Stimulated activated CD4-positive, alpha-beta T cell treated with anti-CD3 and anti-CD28 coated beads, Interleukin-2, amount 100 ng/mL, for 24 hours (primary cell): ENCODE measurements around the gene TMEM8B.
"Not testable (repeated sequence)": the region's sequence is repeated elsewhere in the genome, so short reads cannot be mapped to it uniquely, and the experiment has no call there.

Experiments used
- DNase-seq, 2 donors: peaks; one replicate each; pipeline ENCODE4 v3.0.0-alpha.2; 2020

TMEM8B gene

GRCh38 chr9:35909274-35909673, 80.2 kb downstream of the TMEM8B start, which contains the start of gene SPAAR:
TSS of gene SPAAR (plus strand) at chr9:35909490. CDS start at chr9:35910464, 974 bp downstream.
- no peak for DNase-seq

DNA sequence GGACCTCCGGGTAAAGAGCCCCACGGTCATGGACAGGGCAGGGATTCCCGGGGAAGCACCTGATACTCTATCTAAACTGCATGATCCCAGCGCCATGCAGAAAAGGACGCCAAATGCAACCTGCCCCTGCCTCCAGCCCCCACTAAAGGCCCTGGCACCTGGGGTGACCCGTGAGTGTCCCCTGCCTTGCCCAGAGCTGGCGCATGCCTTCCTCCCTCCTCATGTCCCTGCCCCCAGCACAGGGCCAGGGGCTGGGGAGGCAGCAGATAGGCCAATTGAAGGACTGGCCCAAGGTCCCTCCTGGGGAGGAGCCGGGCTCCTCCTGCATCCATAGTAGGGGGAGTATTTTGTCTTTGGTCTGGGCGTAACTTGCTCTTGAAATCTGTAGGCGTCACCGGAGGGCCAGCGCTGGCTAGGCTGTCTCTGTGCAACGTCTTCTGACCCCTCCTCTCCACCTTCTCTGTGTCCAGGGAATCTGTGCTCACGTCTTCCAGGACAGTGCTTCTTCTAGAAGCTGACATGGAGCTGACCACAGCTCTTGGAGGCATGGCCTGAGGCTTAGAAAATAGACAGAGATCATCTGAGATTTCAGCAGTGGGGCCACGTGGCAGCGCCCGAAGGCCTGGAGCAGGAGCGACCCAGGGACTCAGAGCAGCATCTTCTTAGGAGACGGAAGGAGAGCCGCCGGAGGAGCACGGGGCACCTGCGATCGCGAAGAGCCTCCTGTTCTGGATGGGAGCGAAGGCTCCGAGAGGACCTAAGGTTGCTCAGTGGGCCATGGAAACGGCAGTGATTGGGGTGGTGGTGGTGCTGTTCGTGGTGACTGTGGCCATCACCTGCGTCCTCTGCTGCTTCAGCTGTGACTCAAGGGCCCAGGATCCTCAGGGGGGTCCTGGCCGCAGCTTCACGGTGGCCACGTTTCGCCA, 80.9 kb downstream of the TMEM8B start:
- DNase-seq = no peak

GRCh38 chr9:35910613-35911359, 81.8 kb downstream of the TMEM8B start:
- DNase-seq = peak; percentile 45 to 52

DNA sequence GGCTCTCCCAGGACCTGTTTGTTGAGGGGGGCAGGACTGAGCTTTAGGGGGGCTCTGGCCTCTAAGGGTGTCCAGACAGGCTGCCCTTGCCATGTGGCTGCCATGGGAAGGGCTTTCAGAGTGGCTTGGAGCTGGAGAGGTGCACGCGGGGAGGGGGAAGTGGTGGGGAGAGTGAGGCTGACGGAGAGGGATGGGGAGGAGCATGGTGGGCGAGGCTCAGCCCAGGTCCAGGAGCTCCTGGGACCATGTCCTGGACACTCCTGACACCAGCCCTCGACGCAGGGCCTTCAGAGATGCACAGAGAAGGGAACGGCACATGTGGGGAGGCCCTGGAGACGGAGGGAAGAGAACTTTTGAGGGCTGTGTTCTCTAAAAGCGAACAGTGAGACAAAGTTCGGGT, 82.7 kb downstream of the TMEM8B start:
- no peak for DNase-seq

GRCh38 chr9:35912791-35913400, 83.9 kb downstream of the TMEM8B start:
- DNase-seq = no peak

DNA sequence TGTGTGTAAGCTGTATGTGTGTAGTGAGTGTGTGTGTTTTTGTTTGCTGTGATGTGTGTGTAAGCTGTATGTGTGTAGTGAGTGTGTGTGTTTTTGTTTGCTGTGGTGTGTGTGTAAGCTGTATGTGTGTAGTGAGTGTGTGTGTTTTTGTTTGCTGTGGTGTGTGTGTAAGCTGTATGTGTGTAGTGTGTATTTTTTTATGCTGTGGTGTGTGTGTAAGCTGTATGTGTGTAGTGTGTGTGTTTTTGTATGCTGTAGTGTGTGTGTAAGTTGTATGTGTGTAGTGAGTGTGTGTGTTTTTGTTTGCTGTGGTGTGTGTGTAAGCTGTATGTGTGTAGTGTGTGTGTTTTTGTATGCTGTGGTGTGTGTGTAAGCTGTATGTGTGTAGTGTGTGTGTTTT, 84.4 kb downstream of the TMEM8B start:
- DNase-seq = not testable (repeated sequence)

DNA sequence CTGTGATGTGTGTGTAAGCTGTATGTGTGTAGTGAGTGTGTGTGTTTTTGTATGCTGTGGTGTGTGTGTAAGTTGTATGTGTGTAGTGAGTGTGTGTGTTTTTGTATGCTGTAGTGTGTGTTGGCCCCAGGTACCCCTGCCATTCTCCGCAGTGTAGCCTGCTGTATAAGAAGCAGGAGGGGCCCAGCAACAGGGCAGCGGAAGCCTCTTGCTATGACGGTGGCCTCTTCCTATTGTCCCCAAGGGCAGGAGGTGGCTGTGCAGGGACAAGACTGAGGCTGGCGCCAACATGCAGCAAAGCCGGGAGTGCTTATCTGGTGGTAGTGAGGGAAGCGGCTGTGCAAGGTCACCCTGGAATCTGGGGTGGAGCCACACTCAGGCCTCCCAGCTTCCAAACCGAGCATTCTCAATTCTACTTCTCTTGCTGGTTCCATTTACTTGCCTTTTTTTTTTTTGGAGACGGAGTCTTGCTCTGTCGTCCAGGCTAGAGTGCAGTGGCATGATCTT, 85.3 kb downstream of the TMEM8B start:
- no peak for DNase-seq
